ENCODE results near the gene MAP4K4.

DNA sequence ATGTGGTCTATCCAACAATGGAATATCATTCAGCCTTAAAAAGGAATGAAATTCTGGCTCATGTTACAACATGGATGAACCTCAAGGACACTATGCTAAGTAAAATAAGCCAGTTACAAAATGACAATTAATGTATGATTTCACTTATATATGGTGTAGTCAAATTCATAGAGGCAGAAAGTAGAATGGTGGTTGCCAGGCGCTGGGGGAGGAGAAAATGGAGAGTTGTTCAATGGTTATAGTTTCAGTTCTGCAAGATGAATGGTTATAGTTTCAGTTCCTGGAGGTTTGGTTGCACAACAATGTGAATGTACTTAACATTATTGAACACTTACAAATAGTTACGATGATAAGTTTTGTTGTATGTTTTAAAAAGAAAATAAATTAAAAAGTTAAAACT is 215.0 kb downstream of the MAP4K4 start:
- TF ChIP-seq, protein P1, sequence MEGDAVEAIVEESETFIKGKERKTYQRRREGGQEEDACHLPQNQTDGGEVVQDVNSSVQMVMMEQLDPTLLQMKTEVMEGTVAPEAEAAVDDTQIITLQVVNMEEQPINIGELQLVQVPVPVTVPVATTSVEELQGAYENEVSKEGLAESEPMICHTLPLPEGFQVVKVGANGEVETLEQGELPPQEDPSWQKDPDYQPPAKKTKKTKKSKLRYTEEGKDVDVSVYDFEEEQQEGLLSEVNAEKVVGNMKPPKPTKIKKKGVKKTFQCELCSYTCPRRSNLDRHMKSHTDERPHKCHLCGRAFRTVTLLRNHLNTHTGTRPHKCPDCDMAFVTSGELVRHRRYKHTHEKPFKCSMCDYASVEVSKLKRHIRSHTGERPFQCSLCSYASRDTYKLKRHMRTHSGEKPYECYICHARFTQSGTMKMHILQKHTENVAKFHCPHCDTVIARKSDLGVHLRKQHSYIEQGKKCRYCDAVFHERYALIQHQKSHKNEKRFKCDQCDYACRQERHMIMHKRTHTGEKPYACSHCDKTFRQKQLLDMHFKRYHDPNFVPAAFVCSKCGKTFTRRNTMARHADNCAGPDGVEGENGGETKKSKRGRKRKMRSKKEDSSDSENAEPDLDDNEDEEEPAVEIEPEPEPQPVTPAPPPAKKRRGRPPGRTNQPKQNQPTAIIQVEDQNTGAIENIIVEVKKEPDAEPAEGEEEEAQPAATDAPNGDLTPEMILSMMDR (IDR thresholded peaks at IDR 0.05; ENCODE audit: low read depth, low read length): no peak
- TF ChIP-seq EZH2phosphoT487 (IDR thresholded peaks at IDR 0.05; ENCODE audit: low read depth): no peak
